ENCODE results near the gene PYGM. TPM values are rescaled to one million over a fixed set of nuclear protein-coding genes. Genes with fewer than 3 reads are reported as not detected.

The PYGM gene
- total RNA-seq, 1 donor from 2014 or later, result 0.82 TPM

GRCh38 chr11:64720640-64721358 is 39.0 kb downstream of the PYGM start:
- no peak for DNase-seq (ENCODE audit: low spot score in 2 of 2)
- no peak for FAIRE-seq

DNA sequence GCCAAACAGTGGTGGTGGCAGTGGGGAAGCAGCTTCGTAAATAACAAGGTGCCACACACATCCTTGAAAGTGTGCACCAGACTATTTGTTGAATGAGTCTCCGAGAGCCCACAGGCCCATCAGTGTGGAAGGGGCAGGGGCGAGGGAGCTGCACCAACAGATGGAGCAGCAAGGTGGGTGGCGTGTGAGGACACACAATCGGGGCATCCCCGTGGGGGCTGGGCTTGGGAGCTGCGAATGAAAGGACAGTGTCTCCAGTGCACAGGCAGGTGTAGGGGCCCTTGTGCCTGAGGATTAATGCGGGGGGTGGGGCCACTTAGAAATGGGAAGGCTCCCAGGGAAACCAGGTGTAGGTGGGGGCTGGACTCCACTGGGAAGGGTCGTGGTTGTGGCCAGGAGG is 39.6 kb downstream of the PYGM start:
- DNase-seq (ENCODE audit: low spot score in 2 of 2) (no peak), FAIRE-seq (no peak)

DNA sequence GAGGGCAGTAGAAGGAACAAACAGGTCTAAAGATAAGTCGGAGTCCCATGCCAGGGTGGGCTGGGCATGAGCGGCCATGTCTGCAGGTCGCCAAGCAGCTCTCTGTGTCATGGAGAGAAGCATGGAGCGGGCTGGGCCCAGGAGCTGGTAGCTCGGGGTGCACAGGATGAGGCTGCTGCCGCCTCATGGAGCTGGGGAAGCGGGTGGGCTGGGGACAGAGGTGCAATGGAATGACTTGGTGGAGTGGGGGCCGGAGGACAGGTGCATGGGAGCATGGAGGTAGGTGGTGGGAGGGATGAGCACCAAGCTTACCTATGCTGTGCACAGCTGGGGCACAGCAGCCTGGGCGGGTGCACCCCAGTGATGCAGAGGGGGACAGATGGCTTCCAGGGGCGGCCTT is 40.4 kb downstream of the PYGM start:
- DNase-seq (ENCODE audit: low spot score in 2 of 2) (no peak), FAIRE-seq (no peak)

GRCh38 chr11:64718780-64719124 is 41.0 kb downstream of the PYGM start:
- FAIRE-seq (no peak), DNase-seq (ENCODE audit: low spot score in 2 of 2) (no peak)

- DNase-seq (ENCODE audit: low spot score in 2 of 2), result no peak
- FAIRE-seq, result no peak
Measured at GRCh38 chr11:64718084-64718779, 41.5 kb downstream of the PYGM start.

DNA sequence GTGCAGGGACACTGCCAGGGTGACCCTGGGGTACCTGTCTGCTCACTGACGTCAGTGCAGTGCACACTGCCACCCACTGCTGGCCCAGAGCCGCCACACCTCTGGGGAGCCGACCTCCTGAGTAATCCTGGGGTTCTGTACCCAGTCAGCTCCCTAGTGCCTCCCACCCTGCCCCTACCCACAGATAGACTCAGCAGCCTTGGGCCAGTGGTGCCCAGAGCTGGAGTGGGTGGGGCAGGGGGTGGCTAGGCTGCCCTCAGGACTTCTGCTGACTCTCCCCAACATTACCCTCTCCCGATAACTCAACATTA is 42.6 kb downstream of the PYGM start:
- no peak for FAIRE-seq
- DNase-seq (ENCODE audit: low spot score in 2 of 2), result no peak

DNA sequence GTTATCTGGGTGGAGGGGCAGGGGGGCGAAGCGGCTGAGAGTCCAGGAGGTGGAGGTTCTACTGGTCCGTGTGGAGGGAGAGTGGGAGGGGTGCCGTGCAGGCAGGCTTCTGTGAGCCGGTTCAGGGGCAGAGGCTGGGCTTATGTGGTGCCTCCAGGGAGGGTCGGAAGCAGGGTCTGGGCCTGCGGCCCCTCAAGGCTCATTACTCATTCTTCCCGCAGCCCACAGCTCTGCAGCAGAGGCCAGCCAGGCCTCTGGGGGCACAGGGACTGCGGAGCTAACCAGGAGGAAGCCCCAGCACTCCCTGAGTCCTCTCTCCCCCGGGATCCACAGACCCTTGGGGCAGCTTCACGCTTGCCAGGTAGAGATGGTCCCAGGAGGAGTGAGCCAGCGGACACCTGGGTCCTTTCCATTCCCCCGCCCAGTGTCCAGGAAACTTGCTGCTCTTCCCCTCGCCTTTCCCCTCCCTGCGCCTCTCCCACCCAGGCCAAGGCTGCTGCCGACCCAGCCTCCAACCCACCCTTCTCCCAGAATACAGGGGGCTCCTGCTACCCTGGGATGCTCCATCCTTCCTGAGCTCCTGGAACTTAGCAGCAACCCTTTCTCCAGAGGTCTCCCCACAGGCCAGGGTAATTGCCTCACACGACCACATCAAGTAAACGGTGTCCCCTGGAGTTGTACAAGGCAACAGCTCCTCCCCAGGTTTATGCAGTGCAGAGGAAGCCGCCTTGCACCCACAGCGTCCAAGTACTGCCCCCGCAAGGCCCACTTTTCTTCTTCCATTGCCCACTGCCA is 43.1 kb downstream of the PYGM start:
- no peak for DNase-seq (ENCODE audit: low spot score in 2 of 2)
- no peak for FAIRE-seq

- FAIRE-seq, result no peak
- DNase-seq (ENCODE audit: low spot score in 2 of 2), result no peak
Measured at GRCh38 chr11:64715756-64716472, 43.9 kb downstream of the PYGM start.

GRCh38 chr11:64715110-64715509 is 44.7 kb downstream of the PYGM start:
- no peak for FAIRE-seq
- no peak for DNase-seq (ENCODE audit: low spot score in 2 of 2)

DNA sequence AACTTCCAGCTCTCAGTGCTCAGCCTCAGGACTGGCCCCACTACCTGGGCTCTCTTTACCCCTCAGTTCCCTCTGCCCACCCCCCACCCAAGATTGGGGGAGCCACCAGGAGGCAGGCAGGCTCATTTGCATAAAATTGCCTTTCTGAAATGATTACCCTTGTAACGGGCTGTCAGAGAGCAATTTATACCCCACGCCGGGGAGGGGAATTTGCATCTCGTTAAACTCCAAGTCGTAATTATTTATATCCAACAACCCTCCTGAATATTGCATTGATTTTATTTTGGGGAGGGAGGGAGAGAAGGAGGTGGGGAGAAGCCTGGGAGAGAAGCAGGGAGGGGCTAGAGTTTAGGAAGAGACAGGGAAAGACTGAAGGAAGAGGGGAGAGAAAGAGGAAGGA is 45.1 kb downstream of the PYGM start:
- no peak for FAIRE-seq
- no peak for DNase-seq (ENCODE audit: low spot score in 2 of 2)

GRCh38 chr11:64713781-64714363 is 45.9 kb downstream of the PYGM start:
- DNase-seq (ENCODE audit: low spot score in 2 of 2) (no peak), FAIRE-seq (no peak)

DNA sequence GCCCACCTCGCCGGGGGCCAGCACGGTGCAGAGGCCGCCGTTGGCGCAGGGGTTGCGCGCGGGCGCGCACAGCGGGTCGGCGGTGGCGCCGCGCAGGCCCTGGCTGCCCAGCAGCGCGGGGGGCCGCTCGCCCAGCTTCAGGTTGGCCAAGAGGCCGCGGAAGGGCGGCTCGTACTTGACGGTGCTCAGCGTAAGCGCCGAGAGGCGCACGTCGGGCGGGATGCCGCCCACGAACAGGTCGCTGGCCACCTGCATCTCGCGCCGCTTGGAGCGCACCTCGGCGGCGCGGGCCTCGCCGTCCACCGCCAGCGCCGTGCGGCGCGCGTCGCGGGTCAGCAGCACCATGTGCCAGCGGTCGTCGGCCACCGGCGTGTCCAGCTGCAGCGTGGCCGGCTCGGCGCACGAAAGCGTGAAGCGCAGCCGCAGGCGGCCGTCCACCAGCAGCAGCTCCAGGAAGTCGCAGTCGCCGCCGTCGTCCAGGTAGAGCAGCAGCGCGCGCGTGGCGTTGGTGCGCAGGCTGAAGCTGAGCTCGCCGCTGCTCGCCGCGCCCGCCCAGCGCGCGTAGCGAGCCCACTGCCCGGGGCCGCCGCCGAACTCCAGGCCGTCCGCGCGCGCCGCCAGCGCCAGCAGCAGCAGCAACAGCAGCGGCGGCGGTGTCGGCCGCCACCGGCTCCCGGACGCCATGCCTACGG is 46.6 kb downstream of the PYGM start:
- DNase-seq (ENCODE audit: low spot score in 2 of 2) (no peak), FAIRE-seq (no peak)

- no peak for DNase-seq (ENCODE audit: low spot score in 2 of 2)
Measured at GRCh38 chr11:64712430-64713015, 47.3 kb downstream of the PYGM start.

DNA sequence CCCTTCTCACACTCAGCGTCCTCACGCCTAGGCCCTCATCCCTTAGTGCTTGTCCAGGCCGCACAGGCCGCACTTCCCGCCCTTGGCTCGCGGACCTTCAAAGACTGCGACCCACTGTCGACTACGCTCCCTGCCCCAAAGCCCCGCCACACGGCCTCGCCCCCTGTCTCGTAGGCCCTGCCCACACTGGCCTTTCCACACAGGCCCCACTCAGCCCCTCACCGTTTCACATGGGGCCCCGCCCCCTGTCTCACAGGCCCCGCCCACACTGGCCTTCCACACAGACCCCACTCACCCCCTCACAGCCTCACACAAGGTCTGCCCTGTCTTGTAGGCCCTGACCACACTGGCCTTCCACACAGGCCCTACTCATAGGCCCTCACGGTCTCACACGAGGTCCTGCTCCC is 47.8 kb downstream of the PYGM start:
- no peak for FAIRE-seq

More at GRCh38 chr11:64712430-64713015, 47.3 kb downstream of the PYGM start:
- no peak for FAIRE-seq

DNA sequence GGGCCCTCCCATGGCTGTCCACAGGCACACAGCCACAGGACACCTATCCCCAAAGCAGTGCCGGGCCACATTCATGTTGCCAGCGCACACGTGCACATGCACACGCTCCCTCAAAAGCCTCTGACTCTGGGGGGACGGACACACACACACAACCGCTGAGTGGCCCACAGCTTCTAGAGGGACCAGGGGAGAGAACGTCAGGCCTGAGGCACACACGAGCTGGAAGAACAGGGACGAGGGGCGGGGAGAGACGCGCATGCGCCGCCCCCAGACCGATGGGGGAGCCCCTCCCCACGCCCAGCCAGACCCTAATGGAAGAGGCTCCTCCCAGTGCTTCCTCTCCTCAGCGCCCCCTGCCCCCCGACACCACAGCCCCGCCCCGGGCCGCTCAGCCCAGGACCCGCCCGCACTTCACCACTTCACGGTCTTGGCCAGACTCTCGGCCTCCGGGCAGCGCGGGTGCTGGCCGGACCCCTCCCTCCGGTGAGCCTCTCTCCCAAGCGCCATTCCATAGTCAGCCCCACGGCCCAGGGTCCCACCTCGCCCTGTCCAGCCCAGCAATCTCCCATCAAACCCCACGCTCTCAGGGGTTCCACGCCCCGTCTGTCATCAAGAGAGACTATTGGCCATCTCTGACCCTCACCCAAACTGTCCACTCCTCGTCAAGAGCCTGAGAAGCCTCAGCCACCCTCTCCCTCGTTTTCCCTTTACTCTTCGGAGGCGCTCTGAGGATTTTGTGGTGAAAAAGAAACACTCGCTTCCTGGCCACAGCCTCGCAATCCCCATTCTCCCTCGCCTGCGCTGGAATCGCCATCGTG is 48.4 kb downstream of the PYGM start:
- FAIRE-seq, result no peak

More for the DNA sequence above, 47.8 kb downstream of the PYGM start:
- no peak for DNase-seq (ENCODE audit: low spot score in 2 of 2)

GRCh38 chr11:64710418-64711137 is 49.2 kb downstream of the PYGM start:
- DNase-seq (ENCODE audit: low spot score in 2 of 2) (no peak), FAIRE-seq (no peak)

More for the DNA sequence above, 48.4 kb downstream of the PYGM start:
- no peak for DNase-seq (ENCODE audit: low spot score in 2 of 2)

DNA sequence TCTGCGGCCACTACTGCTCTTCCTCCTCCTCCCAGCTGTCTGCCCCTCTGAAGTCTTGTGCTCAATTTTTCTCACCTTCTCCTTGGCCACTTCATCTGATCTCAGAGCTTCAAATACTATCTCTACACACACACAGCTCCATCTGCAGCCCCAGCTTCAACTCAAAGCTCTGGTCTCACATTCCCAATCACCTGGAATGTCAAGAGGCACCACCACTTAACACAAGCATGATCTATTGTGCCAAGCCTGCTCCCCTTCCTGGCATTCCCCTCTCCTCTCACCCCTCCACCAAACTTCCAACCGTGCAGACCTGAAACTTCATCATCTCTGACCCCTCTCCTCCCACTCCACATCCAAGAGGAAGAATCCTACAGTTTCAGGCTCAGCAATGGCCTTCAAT is 54.3 kb downstream of the PYGM start:
- FAIRE-seq, result no peak
- no peak for DNase-seq (ENCODE audit: low spot score in 2 of 2)

- FAIRE-seq, result no peak
- no peak for DNase-seq (ENCODE audit: low spot score in 2 of 2)
Measured at GRCh38 chr11:64703048-64703447, 56.7 kb downstream of the PYGM start.
